CD4-positive, alpha-beta T cell treated with Interleukin-10 for 1 hour (primary cell): ENCODE results near the gene KEAP1.

Source experiments
- DNase-seq: peaks from one replicate; pipeline ENCODE4 v3.0.0-alpha.2; 2020

The KEAP1 gene

DNA sequence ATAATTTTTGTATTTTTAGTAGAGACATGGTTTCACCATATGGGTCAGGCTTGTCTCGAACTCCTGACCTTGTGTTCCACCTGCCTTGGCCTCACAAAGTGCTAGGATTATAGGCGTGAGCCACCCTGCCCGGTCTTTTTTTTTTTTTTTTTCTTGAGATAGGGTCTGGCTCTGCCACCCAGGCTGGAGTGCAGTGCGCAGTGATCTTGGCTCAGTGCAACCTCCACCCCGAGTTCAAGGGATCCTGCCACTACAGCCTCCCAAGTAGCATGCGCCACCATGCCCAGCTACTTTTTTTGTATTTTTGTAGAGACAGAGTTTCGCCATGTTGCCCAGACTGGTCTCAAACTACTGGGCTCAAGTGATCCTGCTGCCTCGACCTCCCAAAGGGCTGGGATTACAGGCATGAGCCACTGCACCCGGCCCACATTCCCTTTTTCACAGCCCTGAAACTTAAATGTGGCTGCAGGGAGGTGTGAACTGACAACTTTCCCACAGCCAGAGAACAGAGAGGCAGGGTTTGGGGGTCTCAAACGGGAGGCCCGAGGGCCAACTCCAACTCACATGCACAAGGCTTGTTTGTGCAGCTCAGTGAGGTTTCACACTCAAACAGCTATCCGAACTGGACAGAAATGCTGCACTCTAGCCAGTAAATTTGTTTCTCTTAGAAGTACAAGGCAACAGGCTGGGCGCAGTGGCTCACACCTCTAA, 18.5 kb upstream of the KEAP1 start:
- DNase-seq = no peak

DNA sequence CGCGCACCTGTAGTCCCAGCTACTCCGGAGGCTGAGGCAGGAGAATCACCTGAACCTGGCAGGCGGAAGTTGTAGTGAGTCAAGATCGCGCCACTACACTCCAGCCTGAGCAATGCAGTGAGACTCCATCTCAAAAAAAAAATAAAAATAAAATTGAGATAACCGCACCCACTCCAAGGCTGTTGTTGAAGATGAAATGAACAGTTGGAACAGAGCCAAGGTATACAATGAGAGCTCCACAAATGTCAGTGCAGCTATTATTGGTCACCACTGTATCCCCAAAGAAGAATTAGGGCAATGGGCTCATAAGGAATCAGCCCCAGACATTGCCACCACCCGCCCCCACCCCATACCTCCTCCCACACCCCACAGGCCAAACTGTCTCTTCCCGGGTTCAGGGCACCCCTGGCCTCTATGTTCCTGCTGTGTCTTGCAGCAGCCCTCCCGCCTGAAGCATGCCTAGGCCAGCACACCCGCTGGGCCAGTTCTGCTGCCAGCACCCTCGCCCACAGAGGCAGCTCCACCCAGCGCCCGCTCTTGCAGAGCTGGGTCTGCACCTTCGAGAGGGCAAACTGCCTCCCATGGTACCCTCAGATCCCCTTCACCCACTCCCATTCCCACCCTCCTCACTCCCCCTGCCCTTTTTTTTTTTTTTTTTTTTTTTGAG, 17.6 kb upstream of the KEAP1 start:
- no peak for DNase-seq

DNA sequence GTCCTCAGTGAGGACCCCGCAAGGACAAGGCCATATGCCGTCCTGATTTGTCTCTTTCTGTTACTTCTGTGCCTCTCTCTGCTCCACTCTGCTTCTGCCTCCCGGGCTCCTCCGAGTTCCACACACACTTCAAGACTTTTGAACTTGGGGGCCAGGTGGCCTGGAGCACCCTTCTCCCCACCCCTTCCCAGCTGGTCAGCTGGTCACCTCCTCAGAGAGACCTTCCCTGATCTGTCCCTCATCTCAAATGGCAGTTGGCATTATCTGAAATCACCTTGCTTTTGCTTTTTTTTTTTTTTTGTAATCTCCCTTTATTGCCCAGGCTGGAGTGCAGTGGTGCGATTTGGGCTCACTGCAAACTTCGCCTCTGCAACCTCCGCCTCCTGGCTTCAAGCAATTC, 16.3 kb upstream of the KEAP1 start:
- no peak for DNase-seq

DNA sequence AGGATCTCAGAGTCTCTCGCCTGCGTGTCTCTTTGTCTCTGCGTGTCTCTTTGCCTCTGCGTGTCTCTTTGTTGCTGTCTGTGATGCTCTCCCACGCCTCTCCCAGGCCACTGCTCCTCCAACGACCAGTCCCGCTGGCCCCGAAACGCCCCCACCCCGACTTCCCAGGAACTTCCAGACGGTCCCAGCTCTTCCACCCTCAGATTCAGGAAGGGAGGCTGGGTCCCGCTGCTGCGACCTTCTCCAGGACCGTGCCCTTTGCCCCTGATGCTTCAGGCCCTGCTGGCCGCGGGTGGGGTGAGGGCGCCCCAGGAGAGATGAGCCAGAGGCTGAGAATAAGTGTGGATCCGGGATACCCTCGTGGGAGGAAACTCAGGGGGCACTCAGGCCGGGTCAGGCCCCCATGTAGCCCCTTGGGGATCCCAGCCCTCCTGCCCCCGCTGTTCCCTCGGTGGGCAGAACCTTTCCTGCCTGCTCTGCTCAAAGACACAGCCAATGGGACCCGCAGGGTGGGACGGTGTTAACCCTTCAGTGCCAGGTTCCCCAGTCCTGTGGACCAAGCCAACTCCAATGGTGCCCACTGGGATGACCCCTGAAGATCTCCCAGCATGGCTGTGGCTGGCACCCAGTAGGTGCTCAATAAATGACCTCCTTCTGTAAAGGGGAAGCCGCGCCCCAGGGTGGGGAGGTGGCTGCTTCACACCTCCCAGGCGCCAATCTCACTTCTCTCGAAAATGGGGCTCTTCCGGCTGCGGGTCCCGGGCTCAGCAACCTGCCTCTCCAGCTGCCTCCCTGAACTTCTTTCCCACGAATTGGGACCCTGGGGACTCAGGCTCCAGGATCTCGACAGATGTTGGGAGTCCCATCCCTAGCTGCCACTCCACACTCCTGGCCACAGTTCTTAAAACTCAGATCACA, 15.5 kb upstream of the KEAP1 start:
- DNase-seq = peak; percentile 47

DNA sequence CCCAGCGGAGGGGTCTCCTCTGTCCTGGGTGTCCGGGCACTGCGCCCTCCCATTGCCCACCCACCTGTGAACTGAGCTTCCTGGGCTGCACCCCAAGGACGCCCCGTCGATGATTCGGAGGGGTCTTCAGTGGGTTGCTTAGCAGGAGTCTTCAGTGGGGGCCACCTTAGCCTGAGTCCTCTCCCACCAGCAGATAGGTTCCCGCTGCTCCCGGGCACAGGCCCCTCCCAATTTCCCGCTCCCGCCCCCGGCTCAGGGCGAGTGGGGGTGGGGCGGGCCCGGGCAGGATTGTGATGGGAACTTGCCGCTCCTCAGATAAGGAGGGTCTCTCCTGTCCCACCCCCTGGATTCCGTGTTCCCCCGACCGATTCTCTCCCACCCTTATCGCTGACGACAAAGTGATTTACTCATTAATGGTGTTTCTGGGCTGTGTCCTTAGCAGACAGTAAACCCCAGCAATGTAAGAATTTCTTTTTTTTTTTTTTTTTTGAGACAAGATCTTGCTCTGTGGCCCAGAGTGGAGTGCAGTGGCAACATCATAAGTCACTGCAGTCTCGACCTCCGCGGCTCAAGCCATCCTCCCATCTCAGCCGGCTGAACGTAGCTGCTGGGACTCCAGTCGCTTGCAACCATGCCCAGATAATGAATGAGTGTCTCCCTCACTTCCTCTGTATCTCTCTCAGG, 14.7 kb upstream of the KEAP1 start:
- DNase-seq = peak; percentile 32

DNA sequence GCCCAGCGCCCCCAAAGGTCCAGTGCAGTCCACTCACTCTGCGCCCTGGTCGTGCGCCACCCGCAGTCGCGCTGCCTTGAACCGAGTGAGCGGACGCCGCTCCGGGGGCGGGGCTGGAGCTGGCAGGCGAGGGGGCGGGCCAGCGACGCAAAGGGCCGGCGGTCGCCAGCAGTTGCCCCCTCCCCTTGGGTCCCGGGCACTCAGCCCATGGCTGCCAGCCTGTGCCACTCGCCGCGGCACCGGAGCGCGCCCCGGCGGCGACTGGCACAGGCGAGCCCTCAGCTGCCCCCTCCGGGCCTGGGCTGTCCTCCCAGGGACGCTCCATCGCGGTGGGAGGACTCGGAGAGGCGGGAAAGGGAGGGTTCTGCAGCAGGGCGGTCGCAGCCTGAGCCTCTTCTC, 14.2 kb upstream of the KEAP1 start, which contains the start of gene S1PR5:
S1PR5 (minus strand) TSS at position 87 of the 399 bp plus-strand sequence. CDS start 2,436 bp downstream, outside the sequence.
- peak; percentile 34 for DNase-seq

DNA sequence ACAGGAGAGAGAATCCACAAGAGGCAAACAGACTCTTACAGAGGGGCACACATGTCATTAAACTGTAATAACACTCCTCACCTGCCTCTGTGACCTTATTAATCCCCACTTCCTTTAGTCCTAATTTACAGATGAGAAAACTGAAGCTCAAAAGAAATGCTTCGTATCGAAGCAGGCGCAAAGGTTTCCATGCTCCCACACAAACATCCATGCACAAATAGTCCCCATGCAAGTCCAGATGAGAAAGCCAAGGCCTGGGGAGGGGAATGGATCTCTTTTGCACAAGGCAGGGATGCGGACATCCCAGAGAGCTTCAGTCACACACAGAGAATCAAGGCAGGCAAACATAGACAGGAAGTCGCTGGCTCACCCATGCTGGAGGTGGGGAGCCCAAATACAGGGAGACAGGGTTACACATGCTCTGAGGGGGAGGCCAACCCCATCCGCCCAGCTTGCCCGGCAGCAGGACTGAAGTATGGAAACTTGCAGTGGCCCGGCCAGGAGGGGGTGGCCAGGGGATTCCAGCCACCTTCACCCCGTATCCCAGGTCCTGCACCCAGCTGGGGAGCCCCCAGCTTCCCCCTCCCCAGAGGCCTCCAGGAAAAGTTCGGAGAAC, 13.6 kb upstream of the KEAP1 start:
- peak; percentile 21 for DNase-seq

DNA sequence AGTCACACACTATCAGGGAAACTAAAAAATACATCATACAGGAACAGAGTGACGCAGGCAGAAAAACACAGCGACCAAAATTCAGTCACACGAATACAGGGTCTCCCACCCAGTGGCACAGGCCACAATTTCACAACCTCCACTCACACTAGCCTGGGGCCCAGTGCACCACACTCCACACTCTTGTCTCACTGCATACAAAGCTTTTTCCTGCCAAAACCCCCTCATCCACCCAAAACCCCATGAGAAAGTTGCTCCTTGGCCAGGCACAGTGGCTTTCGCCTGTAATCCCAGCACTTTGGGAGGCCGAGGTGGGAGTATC, 12.9 kb upstream of the KEAP1 start:
- peak; percentile 65 for DNase-seq

DNA sequence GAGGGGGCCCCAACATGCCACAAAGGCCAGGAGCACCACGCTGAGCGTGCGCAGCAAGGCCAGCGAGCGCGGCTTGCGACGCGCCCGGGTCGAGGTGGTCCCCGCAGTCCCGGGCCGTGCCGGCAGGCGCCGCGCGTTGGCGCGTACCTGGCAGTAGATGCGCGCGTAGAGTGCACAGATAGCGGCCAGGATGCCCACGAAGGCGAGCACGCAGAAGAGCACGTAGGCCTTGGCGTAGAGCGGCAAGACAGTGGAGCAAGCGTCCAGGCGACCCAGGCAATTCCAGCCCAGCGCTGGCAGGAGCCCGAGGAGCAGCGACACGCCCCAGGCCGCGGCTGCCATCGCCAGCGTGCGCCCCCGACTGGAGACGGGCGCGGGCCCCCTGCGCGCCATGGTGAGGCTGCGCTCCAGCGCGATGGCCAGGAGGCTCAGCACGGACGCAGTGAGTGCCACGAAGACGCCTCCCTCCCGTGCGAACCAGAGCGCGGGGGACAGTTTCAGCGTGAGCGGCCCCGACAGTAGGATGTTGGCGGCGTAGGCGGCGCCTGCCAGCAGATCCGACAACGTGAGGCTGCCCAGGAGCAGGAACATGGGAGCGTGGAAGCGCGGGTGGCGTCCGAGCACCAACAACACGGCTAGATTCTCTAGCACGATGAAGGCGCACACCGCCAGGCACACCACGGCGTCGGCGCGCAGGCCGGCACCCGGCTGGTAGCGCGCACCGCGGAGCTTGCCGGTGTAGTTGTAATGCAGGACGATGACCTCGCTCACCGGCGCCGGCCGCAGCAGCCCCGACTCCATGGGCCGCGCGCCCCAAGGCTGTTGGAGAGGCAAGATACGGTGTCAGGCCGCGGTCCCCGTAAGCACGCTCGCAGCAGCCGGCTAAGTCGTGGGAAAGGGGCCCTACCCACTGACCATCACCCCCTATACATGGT, 11.3 kb upstream of the KEAP1 start:
- DNase-seq = peak; percentile 49

DNA sequence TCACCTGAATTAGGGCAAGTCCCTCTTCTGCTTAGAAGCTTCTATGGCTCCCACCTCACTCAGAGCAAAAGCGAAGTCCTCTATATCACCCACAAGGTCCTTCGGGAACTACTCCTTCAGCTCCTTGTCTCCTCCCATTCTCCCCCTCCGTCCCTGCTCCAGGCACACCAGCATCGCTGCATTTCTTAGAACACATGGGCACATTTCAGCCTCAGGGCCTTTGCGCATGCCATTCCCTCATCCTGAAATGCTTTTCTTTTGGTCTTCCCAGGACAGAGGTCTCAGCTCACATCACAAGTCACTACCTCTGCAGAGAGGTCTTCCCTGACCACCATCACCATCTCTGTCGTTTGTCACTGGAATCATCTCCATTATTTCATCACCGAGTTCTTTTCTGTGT, 10.1 kb upstream of the KEAP1 start:
- no peak for DNase-seq

DNA sequence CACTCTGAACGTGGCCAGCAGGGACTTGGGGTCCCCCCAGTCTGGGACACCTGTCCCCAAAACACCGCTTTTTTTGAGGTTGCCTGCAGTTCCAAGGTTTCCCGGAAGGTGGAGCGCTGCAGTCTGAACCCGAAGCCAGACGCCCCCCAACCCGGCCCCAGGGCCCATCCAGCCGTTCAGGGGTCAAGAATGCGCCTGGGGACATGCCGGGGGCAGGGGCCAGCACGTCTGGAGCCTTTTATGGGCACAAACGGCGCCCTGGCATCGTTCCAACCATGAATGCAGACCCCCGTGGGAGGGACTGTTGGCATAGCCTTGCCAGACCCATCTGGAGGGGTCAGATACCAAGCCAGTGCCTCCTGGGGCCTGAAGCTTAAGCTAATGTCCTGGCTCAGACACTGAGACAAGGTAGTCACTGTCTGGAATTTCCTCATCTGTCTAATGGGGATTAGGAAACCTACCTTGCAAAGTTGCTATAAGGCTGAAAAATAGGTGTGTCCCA, 7.2 kb upstream of the KEAP1 start:
- DNase-seq = peak; percentile 70

DNA sequence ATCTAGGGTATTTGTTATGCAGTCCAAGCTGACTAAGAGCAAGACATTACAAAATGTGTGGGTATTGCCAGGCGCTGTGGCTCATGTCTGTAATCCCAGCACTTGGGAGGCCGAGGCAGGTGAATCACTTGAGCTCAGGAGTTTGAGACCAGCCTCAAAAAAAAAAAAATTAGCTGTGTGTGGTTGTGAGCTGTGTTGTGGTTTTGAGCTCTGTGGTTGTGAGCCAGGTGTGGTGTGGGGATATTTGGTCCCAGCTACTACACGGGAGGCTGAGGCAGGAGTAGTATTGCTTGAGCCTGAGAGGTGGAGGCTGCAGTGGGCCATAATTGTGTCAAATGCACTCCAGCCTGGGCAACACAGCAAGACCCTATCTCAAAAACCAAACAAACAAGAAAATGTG, 5.6 kb upstream of the KEAP1 start:
- DNase-seq = peak; percentile 21

DNA sequence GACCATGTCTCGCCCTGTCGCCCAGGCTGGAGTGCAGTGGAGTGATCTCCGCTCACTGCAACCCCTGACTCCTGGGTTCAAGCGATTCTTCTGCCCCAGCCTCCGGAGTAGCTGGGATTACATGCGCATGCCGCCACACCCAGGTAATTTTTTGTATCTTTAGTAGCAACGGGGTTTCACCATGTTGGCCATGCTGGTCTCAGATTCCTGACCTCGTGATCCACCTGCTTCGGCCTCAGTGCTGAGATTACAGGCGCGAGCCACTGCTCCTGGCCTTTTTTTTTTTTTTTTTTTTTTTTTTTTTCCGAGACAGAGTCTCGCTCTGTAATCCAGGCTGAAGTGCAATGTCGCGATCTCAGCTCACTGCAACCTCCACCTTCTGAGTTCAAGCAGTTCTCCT, 4.9 kb upstream of the KEAP1 start:
- DNase-seq = no peak

DNA sequence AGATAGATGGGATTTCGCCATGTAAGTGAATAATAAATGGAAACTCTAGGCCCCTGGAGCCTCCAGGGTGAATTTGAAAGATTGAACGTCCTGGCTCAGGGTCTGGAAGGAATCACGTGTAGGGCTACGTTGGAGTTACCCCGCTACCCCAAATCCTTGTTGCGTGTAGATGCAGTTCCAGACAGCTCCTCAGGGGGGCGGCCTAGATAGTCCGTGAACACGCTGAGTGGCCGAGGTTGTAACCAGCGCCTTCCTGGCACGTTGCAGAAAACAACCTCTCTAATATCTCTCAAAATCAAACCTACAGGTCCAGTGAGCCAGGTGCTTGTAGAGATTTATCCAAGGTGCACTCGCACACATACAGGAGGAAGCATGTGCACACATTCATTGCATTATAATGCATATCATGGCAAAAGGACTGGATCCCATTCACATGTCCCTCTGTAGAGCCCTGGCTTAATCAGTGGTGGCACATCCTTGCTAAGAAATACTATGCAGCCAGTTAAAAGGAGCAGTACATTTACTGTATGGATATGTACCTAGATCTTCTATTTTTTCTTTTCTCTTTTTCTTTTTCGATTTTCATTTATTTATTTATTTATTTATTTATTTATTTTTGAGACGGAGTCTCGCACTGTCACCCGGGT, 2.5 kb upstream of the KEAP1 start:
- peak; percentile 86 for DNase-seq

DNA sequence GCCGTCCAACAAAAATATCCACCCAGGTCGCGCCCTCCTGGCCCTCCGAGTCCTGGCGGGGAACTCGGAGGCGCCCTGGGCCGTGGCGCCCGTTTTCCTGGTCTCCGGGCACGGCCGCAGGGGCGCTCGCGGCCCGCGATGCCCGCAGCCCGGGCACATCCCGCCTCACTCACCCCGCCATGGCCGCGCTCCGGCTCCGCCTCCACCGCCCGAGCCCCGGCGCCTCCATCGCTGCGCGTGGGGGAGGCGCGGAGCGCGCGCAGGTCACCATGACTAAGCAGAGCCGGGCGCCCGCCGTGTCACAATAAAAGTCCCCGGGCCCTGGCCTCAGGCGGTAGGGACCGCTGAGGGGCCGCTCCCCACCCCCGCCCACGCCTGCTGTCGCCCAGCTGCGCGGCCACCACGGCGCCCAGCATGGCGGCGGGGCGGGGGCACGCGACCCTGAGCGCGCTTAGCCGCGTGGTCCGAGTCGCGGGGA, 593 bp downstream of the KEAP1 start:
- DNase-seq = peak; percentile 91

DNA sequence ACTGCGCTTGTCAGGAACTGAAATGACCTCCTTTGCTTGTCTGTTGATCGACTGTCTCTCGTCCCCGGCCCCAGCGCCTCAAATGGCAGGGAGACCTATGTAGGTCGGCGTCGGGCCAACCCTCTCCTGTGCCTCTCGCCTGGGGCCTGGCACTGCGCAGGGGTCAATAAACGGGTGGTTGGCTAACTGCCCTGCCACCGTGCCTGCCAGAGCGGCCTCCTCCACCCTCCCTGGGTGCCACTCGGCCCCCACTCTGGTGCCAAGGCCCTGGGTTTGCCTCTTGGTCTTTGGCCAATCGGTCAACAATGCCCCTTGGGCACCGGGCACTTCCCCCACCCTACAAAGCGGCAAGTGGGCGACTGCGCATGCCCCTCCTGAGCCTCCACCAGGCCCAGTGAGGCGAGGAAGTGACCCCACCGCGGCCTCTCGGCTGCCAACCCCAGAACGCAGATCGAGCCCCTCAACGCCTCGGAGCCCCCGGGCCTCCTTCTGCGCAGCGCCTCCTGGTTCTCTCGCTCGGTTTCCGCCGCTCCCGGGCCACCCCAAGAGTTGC, 1.1 kb downstream of the KEAP1 start:
- peak; percentile 43 for DNase-seq

DNA sequence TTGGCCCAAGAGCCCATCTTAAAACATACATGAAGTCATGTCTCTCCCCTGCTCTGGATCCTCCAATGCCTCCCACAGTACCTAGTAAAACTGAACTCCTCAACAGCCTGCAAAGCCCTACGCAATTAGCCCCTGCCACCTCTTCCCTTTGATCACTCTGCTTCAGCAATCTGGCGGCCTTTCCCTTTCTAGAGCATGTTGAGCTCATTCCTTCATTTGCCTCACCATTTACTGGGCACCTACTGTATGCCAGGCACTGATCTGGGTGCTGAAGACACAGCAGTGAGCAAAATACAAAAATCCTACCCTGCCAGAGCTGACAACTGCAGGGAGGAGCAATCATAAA, 2.9 kb downstream of the KEAP1 start:
- DNase-seq = no peak

DNA sequence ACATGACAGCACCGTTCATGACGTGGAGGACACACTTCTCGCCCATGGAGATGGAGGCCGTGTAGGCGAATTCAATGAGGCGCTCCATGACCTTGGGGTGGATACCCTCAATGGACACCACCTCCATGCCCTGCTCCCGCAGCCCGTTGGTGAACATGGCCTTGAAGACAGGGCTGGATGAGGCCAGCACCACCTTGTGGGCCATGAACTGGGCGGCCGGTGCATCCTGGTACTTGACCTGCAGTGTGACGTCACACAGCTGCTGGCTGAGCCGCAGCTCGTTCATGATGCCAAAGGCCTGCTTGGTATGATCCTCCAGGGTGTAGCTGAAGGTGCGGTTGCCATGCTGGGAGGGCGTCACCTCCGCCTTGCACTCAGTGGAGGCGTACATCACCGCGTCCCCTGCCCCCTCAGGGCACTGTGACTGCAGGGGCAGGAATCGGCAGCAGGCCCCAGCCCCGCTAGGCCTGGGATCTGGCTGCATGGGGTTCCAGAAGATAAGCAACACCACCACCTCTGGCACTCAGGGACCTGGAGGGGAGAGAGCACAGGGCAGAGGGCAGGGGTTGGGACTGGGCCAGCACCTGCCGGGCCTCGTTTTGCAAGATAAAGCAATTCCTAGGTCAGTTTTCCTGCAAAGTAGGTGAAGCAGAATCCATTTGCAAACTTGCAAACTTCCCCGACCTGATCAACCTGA, 3.5 kb downstream of the KEAP1 start:
- DNase-seq = no peak

DNA sequence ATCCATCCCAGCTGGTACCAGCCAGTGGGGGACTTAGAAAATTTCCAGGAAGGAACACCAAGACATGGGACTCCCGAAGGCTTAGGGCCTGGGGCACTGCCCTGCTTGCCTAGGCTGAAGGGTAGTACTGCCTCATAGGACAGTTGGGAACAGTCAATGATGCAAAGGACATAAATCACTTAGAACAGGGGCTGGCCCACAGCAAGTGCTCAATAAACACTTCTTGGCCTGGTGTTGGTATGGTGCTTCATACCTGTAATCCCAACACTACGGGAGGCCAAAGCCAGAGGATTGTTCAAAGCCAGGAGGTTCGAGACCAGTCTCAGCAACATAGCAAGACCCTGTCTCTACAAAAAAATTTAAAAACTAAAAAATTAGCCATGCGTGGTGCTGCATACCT, 5.8 kb downstream of the KEAP1 start:
- no peak for DNase-seq
